Transverse colon (tissue), 4 donors: ENCODE measurements around the gene SERINC4. TPM values are rescaled to one million over a fixed set of nuclear protein-coding genes. Genes with fewer than 3 reads are reported as not detected.
"Not testable (repeated sequence)": the region's sequence is repeated elsewhere in the genome, so short reads cannot be mapped to it uniquely, and the experiment has no call there.

ENCODE experiments used
- DNase-seq: peaks from one replicate; pipeline ENCODE4 v3.0.0-alpha.2; 2019
- H3K27ac ChIP-seq, 4 donors: fragments of 200-600 bp; sonication (generic); 2 replicates each; pipeline ENCODE4 v1.5.1; 2016 to 2018; ENCODE audit warnings: inconsistent platforms in 4 of 4
- H3K27me3 ChIP-seq: fragments of 200-600 bp; sonication (generic); 2 replicates; pipeline ENCODE4 v1.5.1; 2017; ENCODE audit warnings: inconsistent platforms
- H3K36me3 ChIP-seq, 4 donors: fragments of 200-600 bp; sonication (generic); 2 replicates each; pipeline ENCODE4 v1.5.1; 2017 to 2019; ENCODE audit warnings: inconsistent platforms in 4 of 4
- H3K4me1 ChIP-seq, 4 donors: fragments of 200-600 bp; sonication (generic); 2 replicates each; pipeline ENCODE4 v1.5.1; 2017 to 2020; ENCODE audit warnings: inconsistent platforms in 4 of 4
- H3K4me3 ChIP-seq, 4 donors: fragments of 200-600 bp; sonication (generic); 1 replicate in 1 of 4; 2 replicates in 3 of 4; pipeline versions ENCODE4 v1.5.1 to v1.6.1; 2017 to 2019; ENCODE audit warnings: inconsistent platforms in 4 of 4
- H3K9me3 ChIP-seq, 2 donors: fragments of 200-600 bp; sonication (generic); 2 replicates each; pipeline ENCODE4 v1.5.1; 2017 to 2019; ENCODE audit warnings: inconsistent platforms in 2 of 2
- EP300 ChIP-seq: sonication (generic); formaldehyde crosslinking; IDR thresholded peaks from one replicate; pipeline ENCODE4 v1.6.1; 2017; ENCODE audit warnings: antibody characterized with exemption, low read depth
- POLR2A ChIP-seq: fragments of 450-650 bp; IDR thresholded peaks from one replicate; pipeline ENCODE4 v1.6.1; 2016; ENCODE audit warnings: antibody characterized with exemption, mild to moderate bottlenecking, moderate library complexity
- POLR2AphosphoS5 ChIP-seq, 3 donors: sonication (generic); formaldehyde crosslinking; IDR thresholded peaks; one replicate each; pipeline ENCODE4 v1.6.1; 2016; ENCODE audit warnings: antibody characterized with exemption in 3 of 3
- WGBS, 2 donors: methylation state at CpG; one replicate each; pipeline ENCODE4 v1.1.5; 2018; ENCODE audit warnings: low coverage in 1 of 2; 5-methylcytosine and 5-hydroxymethylcytosine counted together
- in situ Hi-C, 4 donors: fragments of 200-750 bp; cut with MboI; loops; one replicate each; pipeline versions ENCODE4 v1.15.0 to v1.15.1; 2017; ENCODE audit warnings: low sequenced_read_pairs in 3 of 4, low pct_ligation_motif_present in 1 of 4, low pct_unique_long_range_greater_than_20kb in 1 of 4
- intact Hi-C: fragments of 100-400 bp; cut with DNase I; formaldehyde crosslinking; loops from one replicate; pipeline ENCODE4 v1.15.1; 2023; ENCODE audit warnings: low total_unique reads
- total RNA-seq, 4 donors: library from RNA; depleted of rRNA; stranded (reverse); fragments of >200 nt; gene quantifications; one replicate each; pipeline ENCODE4 v1.1.0, GENCODE V29; 2016
- TF ChIP-seq, protein P1 (sequence below), 5 experiments: fragments of 200-600 bp in 3 of 5; fragments of 450-650 bp in 2 of 5; sonication (generic) in 3 of 5; IDR thresholded peaks; 1 replicate in 2 of 5; 2 replicates in 3 of 5; pipeline ENCODE4 v1.5.1; 2016 to 2017; ENCODE audit warnings: antibody characterized with exemption in 5 of 5, inconsistent platforms in 3 of 5, mild to moderate bottlenecking in 2 of 5, moderate library complexity in 1 of 5

SERINC4 gene
- total RNA-seq, result not detected

DNA sequence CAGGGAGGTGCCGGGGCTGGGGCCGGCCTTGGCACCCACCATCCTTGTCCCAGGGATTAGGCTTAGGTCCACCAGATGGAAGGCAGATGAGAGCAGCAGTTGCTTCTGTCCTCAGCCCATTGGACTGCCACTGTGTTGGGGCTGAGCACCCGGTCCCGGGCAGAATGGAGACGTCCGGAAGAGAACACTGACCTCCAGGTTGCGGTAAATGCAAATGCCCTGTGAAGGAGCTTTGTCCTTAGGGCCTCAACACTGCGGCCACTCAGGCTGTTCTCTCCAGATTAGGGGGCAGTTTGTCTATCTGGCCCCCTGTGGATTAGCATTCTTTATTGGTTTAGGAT is at the start of gene SERINC4:
SERINC4 (minus strand) TSS at position 276 of the 341 bp plus-strand sequence; CDS start at position 42, 234 bp downstream.
- intact Hi-C loops (no loop called here), in situ Hi-C loops (loop anchor here in 1 of 4 donors (25.0 kb wide), 1 partner anchor 313 kb away; the partner anchor contains the start of gene TP53BP1)
- H3K36me3 ChIP-seq, result peaks cover 0 to 17% (median 3%) of the 10 kb centered on the region in 4 donors
- peak within 1 kb of the TSS; percentile 89 to 93 (median 92) for H3K27ac ChIP-seq
- TF ChIP-seq POLR2A (no peak), POLR2AphosphoS5 (IDR thresholded peaks at IDR 0.05) (no peak), EP300 (no peak)
- TF ChIP-seq, protein P1, sequence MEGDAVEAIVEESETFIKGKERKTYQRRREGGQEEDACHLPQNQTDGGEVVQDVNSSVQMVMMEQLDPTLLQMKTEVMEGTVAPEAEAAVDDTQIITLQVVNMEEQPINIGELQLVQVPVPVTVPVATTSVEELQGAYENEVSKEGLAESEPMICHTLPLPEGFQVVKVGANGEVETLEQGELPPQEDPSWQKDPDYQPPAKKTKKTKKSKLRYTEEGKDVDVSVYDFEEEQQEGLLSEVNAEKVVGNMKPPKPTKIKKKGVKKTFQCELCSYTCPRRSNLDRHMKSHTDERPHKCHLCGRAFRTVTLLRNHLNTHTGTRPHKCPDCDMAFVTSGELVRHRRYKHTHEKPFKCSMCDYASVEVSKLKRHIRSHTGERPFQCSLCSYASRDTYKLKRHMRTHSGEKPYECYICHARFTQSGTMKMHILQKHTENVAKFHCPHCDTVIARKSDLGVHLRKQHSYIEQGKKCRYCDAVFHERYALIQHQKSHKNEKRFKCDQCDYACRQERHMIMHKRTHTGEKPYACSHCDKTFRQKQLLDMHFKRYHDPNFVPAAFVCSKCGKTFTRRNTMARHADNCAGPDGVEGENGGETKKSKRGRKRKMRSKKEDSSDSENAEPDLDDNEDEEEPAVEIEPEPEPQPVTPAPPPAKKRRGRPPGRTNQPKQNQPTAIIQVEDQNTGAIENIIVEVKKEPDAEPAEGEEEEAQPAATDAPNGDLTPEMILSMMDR (IDR thresholded peaks at IDR 0.05), result no peak
- peaks cover 33 to 63% (median 41%) of the 10 kb centered on the region in 4 donors for H3K4me1 ChIP-seq
- no peaks in the 10 kb centered on the region for H3K27me3 ChIP-seq
- H3K9me3 ChIP-seq, result no peaks in the 10 kb centered on the region
- no peak for DNase-seq
- WGBS, 2 donors, result 94% methylated on average over 6 of the region's 8 CpGs; no CpG with 5 or more reads in 1 of the 2 donors
- peak within 1 kb of the TSS; percentile 62 to 88 (median 78) for H3K4me3 ChIP-seq

DNA sequence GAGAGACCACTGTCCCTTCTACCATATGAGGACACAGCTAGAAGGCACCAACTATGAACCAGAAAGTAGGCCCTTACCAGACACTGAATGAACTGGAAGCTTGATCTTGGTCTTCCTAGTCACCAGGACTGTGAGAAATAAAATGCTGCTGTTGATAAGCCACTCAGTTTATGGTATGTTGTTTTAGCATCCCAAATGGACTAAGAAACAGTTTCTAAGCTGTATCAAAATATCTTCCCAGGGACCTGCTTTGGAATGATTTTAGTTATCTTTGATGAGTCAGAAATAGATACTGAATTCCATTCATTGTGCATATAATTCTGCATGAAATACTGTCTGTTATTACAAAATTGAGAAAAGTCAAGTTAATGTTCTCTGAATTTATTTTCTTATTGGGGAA is 45.4 kb upstream of the SERINC4 start:
- no peaks in the 10 kb centered on the region for H3K27me3 ChIP-seq
- no peak for TF ChIP-seq EP300
- TF ChIP-seq, protein P1 (IDR thresholded peaks at IDR 0.05), result no peak
- no peak for TF ChIP-seq POLR2A
- no peak for TF ChIP-seq POLR2AphosphoS5 (IDR thresholded peaks at IDR 0.05)
- intact Hi-C loops (no loop called here), in situ Hi-C loops (no loop called here)
- no peak for DNase-seq
- no peak overlapping the region for H3K4me3 ChIP-seq
- H3K36me3 ChIP-seq, result peaks cover 0 to 8% (median 0%) of the 10 kb centered on the region in 4 donors
- H3K4me1 ChIP-seq, result no peaks in the 10 kb centered on the region
- H3K27ac ChIP-seq, result no peak overlapping the region
- no peaks in the 10 kb centered on the region for H3K9me3 ChIP-seq

DNA sequence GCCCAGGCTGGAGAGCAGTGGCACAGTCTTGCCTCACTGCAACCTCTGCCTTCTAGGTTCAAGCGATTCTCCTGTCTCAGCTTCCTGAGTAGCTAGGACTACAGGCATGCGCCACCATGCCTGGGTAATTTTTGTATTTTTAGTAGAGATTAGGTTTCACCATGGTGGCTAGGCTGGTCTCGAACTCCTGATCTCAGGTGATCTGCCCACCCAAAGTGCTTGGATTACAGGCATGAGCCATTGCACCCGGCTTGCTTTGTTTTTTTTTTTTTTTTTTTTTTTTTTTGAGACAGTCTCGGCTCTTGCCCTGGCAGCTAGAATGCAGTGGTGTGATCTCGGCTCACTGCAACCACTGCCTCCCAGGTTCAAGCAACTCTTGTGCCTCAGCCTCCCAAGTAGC is 32.5 kb upstream of the SERINC4 start:
- intact Hi-C loops, H3K27ac ChIP-seq, H3K36me3 ChIP-seq, DNase-seq, H3K27me3 ChIP-seq, H3K9me3 ChIP-seq, in situ Hi-C loops, H3K4me3 ChIP-seq, H3K4me1 ChIP-seq: not testable (repeated sequence)
- 76 to 83% methylated on average over 4 to 6 of the region's 6 CpGs for WGBS, 2 donors

DNA sequence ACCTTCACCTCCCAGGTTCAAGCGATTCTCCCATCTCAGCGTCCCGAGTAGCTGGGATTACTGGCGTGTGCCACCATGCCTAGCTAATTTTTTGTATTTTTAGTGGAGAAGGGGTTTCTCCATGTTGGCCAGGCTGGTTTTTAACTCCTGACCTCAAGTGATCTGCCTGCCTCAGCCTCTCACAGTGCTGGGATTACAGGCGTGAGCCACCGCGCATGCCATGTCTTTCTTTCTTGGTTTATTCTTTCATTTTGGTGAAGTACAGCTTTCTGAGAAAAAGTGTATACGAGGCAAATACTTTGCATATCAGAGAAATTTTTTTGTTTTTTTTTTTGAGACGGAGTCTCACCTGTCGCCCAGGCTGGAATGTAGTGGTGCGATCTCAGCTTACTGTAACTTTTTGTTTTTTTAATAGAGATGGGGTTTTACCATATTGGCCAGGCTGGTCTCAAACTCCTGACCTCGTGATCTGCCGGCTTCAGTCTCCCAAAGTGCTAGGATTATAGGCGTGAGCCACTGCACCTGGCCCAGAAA is 31.6 kb upstream of the SERINC4 start:
- DNase-seq, H3K27me3 ChIP-seq, H3K27ac ChIP-seq, H3K9me3 ChIP-seq, in situ Hi-C loops, H3K4me3 ChIP-seq, H3K36me3 ChIP-seq, intact Hi-C loops: not testable (repeated sequence)
- 91 to 93% methylated on average over 11 to 14 of the region's 14 CpGs for whole genome bisulfite sequencing, 2 donors
- peaks cover 0 to 14% (median 9%) of the 10 kb centered on the region in 4 donors for H3K4me1 ChIP-seq

DNA sequence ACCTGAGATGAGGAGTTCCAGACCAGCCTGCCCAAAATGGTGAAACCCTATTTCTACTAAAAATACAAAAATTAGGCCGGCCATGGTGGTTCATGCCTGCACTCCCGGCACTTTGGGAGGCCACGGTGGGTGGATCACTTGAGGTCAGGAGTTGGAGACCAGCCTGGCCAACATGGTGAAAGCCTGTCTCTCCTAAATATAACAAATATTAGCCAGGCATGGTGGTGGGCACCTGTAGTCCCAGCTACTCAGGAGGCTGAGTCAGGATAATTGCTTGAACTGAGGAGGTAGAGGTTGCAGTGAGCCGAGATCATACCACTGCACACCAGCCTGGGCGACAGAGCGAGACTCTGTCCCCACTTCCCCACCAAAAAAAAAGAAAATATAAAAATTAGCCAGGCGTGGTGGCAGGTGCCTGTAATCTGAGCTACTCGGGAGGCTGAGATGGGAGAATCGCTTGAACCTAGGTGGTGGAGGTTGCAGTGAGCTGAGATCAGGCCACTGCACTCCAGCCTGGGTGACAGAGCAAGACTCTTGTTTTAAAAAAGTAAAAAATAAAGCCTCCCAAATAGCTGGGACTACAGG is 30.8 kb upstream of the SERINC4 start:
- DNase-seq, H3K4me3 ChIP-seq, H3K36me3 ChIP-seq, intact Hi-C loops, H3K27ac ChIP-seq, H3K9me3 ChIP-seq, in situ Hi-C loops, H3K27me3 ChIP-seq: not testable (repeated sequence)
- H3K4me1 ChIP-seq, result peaks cover 0 to 21% (median 14%) of the 10 kb centered on the region in 4 donors
- WGBS, 2 donors, result 92% methylated on average over 3 to 9 of the region's 9 CpGs

DNA sequence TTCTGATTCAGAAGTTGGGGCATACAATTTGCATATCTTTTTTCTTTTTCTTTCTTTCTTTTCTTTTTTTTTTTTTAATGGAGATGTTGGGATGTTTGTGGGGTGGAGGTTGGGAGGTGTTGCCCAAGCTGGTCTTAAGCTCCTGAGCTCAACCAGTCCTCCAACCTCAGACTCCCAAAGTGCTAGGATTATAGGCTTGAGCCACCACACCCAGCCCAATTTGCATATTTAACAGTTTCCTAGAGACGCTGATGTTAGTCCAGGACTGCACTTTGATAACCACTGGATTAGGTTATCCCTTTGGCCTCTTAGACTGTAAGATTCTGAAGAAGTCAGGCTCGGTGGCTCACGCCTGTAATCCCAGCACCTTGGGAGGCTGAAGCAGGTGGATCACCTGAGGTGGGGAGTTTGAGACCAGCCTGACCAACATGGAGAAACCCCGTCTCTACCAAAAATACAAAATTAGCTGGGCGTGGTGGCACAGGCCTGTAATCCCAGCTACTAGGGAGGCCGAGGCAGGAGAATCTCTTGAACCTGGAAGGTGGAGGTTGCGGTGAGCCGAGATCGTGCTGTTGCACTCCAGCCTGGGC is 30.0 kb upstream of the SERINC4 start:
- H3K4me1 ChIP-seq, result peaks cover 0 to 22% (median 14%) of the 10 kb centered on the region in 4 donors
- in situ Hi-C loops, H3K27ac ChIP-seq, H3K36me3 ChIP-seq, H3K27me3 ChIP-seq, H3K4me3 ChIP-seq, DNase-seq, intact Hi-C loops, H3K9me3 ChIP-seq: not testable (repeated sequence)
- WGBS, 2 donors, result 89% methylated on average over 9 of the region's 9 CpGs; no CpG with 5 or more reads in 1 of the 2 donors
